Mesenteric fat pad (tissue), 1 donor: ENCODE measurements around the gene EGFL7. TPM values are rescaled to one million over a fixed set of nuclear protein-coding genes. Genes with fewer than 3 reads are reported as not detected.

Source experiments
- DNase-seq: peaks from one replicate; pipeline ENCODE4 v3.0.0-alpha.2; 2020; ENCODE audit warnings: low spot score
- microRNA-seq: library from miRNA; unstranded; fragments of <30 nt; microRNA quantifications from one replicate; pipeline ENCODE4 v1.2.0, GENCODE V29; 2020; ENCODE audit warnings: borderline number of aligned reads
- total RNA-seq: library from RNA; stranded (reverse); fragmentation: NEBNext Ultra II Directional; extraction: Animal tissue kit (Norgen Biotek cat#: 25700); gene quantifications from one replicate; pipeline ENCODE4 v1.2.1, GENCODE V29; 2021
- donor health status: DM: yes; HTN: yes; CAD: no.

Gene EGFL7
- total RNA-seq, 1 donor from 2014 or later, result 155 TPM

DNA sequence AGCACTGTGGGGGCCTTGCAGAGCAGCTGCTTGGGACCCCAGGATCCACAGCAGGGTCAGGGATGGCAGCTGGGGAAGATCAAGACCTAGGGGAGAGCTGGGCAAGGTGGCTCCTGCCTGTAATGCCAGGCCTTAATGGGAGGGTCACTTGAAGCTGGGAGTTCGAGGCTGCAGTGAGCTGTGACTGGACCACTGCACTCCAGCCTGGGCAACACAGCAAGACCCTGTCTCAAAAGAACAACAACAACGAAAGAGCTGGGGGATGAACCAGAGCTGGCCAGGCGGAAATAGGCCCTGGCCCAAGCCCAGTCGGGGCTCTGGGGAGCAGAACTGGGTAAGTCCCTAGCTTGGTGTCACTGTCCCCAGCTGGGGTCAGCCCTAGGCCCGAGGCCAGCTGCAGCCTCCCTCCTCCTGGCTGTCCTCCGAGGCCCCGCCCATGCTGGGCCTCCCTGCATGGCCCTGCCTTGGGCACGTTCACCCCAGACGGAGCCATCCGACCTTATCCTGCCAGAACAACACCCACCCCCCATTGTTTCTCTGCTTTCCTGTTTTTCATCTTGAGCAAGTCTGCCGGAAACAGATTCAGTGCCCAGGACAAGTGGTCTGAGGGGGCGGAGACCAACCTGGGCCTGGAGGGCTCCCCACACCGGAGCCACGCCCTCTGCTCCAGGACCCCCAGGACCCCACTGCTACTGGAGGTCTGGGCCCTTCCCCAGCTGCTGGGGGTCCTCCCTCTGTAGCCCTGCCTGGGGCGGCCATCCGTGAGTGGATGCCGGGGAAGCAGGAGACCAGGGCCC lies 51.6 kb downstream of the EGFL7 start:
- no peak for DNase-seq

DNA sequence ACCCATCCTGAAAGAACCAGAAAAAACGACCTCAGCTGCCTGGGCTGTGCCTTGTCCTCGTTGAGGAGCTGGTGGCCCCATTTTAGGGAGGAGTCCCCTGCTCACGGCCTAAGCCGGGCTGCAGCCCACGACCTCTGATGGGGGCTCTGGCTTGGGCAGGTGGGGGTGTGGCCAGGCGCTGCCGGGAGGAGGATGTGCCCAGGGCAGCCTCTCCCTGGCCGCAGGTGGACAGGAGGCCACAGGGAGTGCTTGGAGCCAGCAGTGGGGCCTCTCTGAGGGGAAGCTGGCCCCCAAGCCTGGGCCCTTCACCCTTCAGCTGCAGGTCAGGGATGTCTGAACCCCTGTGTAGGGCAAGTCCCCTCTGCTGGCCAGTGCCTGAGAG lies 52.2 kb downstream of the EGFL7 start:
- no peak for DNase-seq

DNA sequence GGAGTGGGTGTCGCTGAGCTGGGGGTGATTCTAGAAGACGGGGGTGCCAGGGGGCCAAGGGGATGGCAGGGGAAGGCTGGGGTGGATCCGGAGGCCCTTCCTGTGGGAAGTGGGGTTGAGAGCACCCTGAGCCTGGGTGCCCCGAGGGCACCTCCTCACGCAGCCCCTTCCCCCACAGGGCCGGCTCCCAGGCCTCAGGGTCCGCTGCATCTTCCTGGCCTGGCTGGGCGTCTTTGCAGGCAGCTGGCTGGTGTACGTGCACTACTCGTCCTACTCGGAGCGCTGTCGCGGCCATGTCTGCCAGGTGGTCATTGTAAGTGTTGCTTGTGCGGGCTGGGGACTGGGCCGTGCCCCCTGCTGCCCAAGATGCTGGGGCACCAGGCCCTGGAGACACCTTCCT lies 54.7 kb downstream of the EGFL7 start:
- no peak for DNase-seq

DNA sequence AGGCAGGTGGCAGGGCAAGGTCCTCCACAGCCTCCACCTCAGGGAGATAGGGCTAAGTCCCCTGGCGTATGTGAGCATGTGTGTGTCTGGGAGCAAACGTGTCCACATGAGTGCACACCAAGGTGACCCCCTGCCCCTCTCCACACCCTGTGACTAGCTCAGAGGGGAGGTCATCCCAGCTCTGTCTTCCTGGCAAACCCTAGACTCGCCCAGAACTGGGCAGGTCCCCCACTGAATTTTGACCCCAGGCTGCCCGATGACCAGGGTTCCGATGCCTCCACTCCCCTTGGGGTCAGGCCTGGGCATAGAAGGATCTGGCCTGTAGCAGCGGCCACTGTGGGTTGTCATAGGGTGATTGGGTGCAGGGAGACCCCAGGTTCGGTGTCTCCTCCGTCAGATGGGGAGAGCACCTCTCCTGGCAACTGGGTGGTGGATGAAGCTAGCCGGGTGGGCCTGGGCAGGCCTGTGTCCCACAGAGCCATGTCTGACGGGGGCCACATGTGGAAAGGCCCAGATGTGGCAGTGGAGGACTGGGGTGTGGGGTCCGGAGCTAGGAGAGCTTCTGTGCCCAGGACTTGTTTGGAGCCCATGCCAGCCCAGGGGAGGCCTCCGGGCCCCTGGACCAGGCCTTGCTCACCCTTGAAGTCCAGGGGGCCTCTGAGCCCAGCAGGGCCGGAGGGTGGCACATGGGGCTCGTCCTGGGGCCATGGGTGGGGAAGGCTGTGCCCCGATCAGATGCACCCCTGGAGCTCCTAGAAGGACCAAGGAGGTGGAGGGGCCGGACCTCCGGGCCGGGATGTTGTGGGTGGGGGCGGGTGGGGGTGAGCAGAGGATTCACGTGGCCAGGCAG lies 55.9 kb downstream of the EGFL7 start:
- no peak for DNase-seq

DNA sequence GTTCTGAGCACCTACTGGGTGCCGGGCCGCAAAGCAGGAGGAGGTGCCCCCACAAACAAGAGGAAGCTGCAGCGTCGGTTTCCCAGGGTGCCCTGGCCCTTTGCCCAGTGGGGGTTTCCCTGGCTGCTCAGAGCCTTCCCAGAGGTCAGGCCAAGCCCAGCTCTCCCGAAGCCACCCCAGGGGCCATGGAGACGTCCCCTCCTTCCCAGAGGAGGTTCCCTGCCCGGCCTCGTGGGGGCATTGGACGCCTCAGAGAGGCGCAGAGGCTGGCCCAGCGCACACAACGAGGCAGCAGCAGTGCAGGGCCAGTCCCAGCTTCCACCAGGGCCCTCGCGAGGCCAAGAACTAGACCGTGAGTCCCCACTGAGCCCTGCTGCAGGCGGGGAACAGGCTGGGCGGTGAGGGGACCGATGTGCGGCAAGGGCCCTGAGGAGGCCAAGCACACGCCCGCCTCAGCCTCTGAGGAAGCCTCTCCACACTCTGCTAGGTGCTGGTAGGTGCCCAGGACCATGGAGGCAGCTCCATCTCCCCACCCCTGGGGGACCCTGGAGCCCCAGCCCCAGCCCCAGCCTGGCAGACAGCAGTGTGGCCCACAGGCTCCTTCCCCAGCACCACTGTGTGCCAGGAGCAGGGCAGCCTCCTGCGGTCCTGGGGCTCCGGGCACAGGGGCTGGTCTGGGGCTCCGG lies 56.6 kb downstream of the EGFL7 start:
- no peak for DNase-seq

DNA sequence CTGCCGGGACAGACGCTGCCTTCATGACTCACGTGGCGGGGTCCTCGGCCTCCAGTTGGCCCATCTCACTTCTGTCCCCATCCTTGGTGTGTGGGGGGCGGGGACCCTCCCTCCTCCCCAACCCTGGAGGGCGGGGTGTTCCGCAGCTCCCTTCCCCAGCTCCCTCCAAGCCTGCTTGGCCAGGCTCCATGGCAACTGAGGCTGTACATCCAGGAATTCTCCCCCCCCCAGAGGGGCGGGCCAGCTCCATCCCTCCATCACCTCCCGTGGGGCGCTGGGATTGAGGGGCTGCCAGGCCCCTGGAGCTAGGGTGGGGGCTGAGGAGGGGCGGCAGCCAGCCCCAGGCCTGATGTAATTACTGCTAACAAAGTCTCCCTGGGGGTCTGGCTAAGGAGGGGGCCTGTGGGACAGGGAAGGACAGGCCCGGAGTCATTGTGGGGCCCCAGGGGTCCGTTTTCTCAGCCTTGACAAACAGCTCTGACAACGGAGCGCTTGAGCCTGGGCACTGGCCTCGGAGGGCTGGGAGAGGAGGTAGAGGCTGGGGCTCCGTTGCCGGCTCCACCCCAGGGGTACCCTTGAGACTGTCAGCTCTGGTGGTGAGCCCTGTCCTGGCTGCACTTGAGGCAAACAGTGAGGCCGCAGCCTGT lies 57.7 kb downstream of the EGFL7 start:
- DNase-seq, result no peak

DNA sequence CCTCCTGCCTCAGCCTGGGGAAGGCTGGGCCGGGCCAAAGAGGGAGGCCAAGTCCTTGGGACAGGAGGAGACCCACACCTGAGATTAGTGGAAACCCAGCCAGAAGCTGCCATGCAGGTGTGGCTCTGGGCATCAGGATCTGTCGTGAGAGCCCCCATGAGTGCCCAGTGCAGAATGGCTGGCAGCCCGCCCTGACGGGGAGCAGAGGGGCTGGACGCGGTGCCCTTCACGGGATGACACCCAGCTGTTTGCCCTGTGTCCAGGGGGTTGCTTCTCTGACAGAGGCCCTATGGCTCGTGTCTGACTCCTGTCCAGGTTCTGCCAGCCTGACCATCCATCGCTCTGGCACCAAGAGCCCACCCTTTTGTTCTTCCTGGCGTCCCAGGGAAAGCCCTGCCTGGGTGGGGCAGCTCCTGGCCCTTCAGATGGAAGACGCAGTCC lies 58.2 kb downstream of the EGFL7 start:
- no peak for DNase-seq

DNA sequence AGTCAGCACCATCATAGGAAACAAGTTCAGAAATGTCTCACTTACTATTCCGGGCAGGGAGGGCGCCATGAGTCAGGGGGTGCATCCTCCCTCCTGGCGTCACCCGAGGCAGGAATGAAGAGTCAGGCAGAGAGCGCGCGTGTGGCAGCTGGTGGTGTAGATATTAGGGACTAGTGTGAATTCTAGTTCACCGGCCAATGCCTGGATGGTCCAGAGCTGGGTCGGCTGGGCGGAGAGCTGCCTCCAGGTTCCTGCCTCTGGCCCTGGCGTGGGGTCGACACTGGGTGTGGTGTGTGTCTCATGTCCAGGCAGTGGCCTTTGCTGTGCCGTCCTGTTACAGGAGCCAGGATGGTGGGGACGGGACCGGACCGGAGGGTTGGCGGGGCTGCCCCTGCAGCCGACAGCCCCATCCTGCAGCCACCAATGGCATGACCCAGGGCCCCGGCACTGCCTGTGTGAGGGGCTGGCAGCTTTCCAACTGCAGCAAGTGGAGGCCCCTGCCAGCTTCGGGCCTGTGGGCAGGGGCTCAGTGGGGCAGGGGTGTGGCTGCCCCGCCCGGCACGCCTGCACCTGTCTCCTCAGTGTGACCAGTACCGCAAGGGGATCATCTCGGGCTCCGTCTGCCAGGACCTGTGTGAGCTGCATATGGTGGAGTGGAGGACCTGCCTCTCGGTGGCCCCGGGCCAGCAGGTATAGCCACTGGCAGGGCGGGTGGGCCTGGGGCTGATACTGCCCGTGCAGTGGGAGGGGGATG lies 58.8 kb downstream of the EGFL7 start:
- DNase-seq, result no peak

Small RNA genes within 50 kb of the gene (microRNA-seq; reads per million reads assigned to microRNA genes)
- 147,655 reads per million, percentile 100 among the genes with 10 or more reads in this experiment for gene MIR126

Other genes starting within 250 kb of the EGFL7 start
- gene INPP5E, start 223.1 kb upstream of the EGFL7 start, total RNA-seq, result 11.4 TPM
- 71.8 TPM for gene SEC16A, start 179.9 kb upstream of the EGFL7 start, total RNA-seq
- 89.5 TPM for gene NOTCH1, start 116.9 kb upstream of the EGFL7 start, total RNA-seq
- gene AGPAT2, start 24.5 kb downstream of the EGFL7 start, total RNA-seq, result 547 TPM
- 3.9 TPM for gene DIPK1B, start 49.7 kb downstream of the EGFL7 start, total RNA-seq
- 9.2 TPM for gene LCN10, start 80.0 kb downstream of the EGFL7 start, total RNA-seq
- gene LCN6, start 85.6 kb downstream of the EGFL7 start, total RNA-seq, result 16.2 TPM
- not detected for gene LCN8, start 95.3 kb downstream of the EGFL7 start, total RNA-seq
- gene LCN15, start 101.6 kb downstream of the EGFL7 start, total RNA-seq, result 0.32 TPM
- 33.0 TPM for gene TMEM141, start 128.4 kb downstream of the EGFL7 start, total RNA-seq
- 0.71 TPM for gene CCDC183, start 133.4 kb downstream of the EGFL7 start, total RNA-seq
- 54.9 TPM for gene RABL6, start 145.0 kb downstream of the EGFL7 start, total RNA-seq
- gene AJM1, start 179.6 kb downstream of the EGFL7 start, total RNA-seq, result 1.00 TPM
- 89.6 TPM for gene PHPT1, start 186.5 kb downstream of the EGFL7 start, total RNA-seq
- gene MAMDC4, start 189.4 kb downstream of the EGFL7 start, total RNA-seq, result 1.6 TPM
- gene EDF1, start 203.4 kb downstream of the EGFL7 start, total RNA-seq, result 215 TPM
- gene TRAF2, start 223.6 kb downstream of the EGFL7 start, total RNA-seq, result 8.8 TPM